Prostate gland (tissue), 2 donors: ENCODE measurements around the gene TBCK.

Experiments
- POLR2A ChIP-seq: fragments of 450-650 bp; IDR thresholded peaks from one replicate; pipeline ENCODE4 v1.6.1; 2016; ENCODE audit warnings: antibody characterized with exemption, mild to moderate bottlenecking
- TF ChIP-seq, protein P1 (sequence below), 4 experiments: fragments of 200-600 bp in 2 of 4; fragments of 450-650 bp in 2 of 4; sonication (generic) in 2 of 4; IDR thresholded peaks; 1 replicate in 3 of 4; 2 replicates in 1 of 4; pipeline ENCODE4 v1.5.1; 2016 to 2019; ENCODE audit warnings: antibody characterized with exemption in 4 of 4, mild to moderate bottlenecking in 2 of 4, moderate library complexity in 2 of 4

DNA sequence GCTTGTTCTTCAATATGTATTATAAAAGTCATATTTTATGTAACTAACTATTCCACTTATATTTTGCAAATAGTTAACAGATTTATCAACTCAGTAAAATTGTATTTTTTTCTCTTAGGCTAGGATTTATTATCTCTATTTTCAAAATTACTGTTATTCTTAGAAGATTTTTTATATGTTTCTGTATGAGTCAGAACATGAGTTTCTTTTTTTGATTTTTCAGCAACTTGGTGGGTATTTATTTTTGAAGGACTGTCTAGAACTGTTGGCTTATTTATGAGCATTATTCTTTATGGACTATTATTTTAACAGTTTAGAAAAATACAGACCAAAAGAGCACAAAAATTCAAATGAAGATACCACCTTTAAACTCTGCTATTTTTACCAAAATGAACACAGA is 7.1 kb upstream of the TBCK start:
- TF ChIP-seq, protein P1, sequence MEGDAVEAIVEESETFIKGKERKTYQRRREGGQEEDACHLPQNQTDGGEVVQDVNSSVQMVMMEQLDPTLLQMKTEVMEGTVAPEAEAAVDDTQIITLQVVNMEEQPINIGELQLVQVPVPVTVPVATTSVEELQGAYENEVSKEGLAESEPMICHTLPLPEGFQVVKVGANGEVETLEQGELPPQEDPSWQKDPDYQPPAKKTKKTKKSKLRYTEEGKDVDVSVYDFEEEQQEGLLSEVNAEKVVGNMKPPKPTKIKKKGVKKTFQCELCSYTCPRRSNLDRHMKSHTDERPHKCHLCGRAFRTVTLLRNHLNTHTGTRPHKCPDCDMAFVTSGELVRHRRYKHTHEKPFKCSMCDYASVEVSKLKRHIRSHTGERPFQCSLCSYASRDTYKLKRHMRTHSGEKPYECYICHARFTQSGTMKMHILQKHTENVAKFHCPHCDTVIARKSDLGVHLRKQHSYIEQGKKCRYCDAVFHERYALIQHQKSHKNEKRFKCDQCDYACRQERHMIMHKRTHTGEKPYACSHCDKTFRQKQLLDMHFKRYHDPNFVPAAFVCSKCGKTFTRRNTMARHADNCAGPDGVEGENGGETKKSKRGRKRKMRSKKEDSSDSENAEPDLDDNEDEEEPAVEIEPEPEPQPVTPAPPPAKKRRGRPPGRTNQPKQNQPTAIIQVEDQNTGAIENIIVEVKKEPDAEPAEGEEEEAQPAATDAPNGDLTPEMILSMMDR (IDR thresholded peaks at IDR 0.05) = no peak
- no peak for TF ChIP-seq POLR2A
